ENCODE results near the gene CERS6.

- TF ChIP-seq POLR2A (IDR thresholded peaks at IDR 0.05): no peak
- no peak for TF ChIP-seq CTCF (IDR thresholded peaks at IDR 0.05)
- TF ChIP-seq POLR2AphosphoS5 (IDR thresholded peaks at IDR 0.05): no peak
Observed at GRCh38 chr2:168752361-168752760, 296.3 kb downstream of the CERS6 start.

Measured in transverse colon (tissue), 4 donors.